Measurements from ENCODE around the gene GJB5. TPM values are rescaled to one million over a fixed set of nuclear protein-coding genes. Genes with fewer than 3 reads are reported as not detected.
"Not testable (repeated sequence)": the region's sequence is repeated elsewhere in the genome, so short reads cannot be mapped to it uniquely, and the experiment has no call there.

The GJB5 gene
- total RNA-seq, 5 donors from 2014 or later (not counting 1 experiment from before 2014, with no cell fraction given) = not detected

- CTCF ChIA-PET = no interaction called here
Measured at GRCh38 chr1:34770891-34771504, 16.2 kb downstream of the GJB5 start.

GRCh38 chr1:34771573-34772371 is 16.9 kb downstream of the GJB5 start:
- H3K27ac Mint-ChIP-seq = no peak overlapping the region
- DNase-seq = no peak
- H3K36me3 Mint-ChIP-seq = no peaks in the 10 kb centered on the region
- H3K4me1 Mint-ChIP-seq = no peaks in the 10 kb centered on the region
- WGBS (ENCODE audit: insufficient coverage) = 76% methylated on average over 7 of the region's 16 CpGs
- peaks cover 0 to 3% of the 10 kb centered on the region in 2 donors for H3K27me3 Mint-ChIP-seq
- CTCF ChIA-PET = no interaction called here
- Histone ChIP-seq H3K4me3 (ENCODE audit: control insufficient read depth in 1 of 2, extremely low read depth in 1 of 2, low read length in 1 of 2) (no peak overlapping the region), H3K36me3 (ENCODE audit: control insufficient read depth in 2 of 2, extremely low read depth in 1 of 2, insufficient read depth in 1 of 2, low read length in 1 of 2) (no peaks in the 10 kb centered on the region), H3K27ac (ENCODE audit: low read length) (no peak overlapping the region), H3K9me3 (no peaks in the 10 kb centered on the region), H3K4me1 (ENCODE audit: control insufficient read depth in 1 of 2, extremely low read depth in 1 of 2, insufficient read depth in 2 of 2, low read length in 2 of 2) (no peaks in the 10 kb centered on the region), H3K27me3 (replicated peaks in 1 of 2; ENCODE audit: control insufficient read depth in 2 of 2, extremely low read depth in 1 of 2, insufficient read depth in 2 of 2, low read length in 1 of 2) (peaks cover 0 to 19% of the 10 kb centered on the region in 2 experiments)
- no peaks in the 10 kb centered on the region for H3K9me3 Mint-ChIP-seq
- POLR2A ChIA-PET = no interaction called here
- no peak overlapping the region for H3K4me3 Mint-ChIP-seq
- ATAC-seq (replicated peaks in 1 of 4) = no peak

More at GRCh38 chr1:34770891-34771504, 16.2 kb downstream of the GJB5 start:
- Histone ChIP-seq H3K27ac (ENCODE audit: low read length) (no peak overlapping the region), H3K4me3 (ENCODE audit: control insufficient read depth in 1 of 2, extremely low read depth in 1 of 2, low read length in 1 of 2) (no peak overlapping the region), H3K27me3 (replicated peaks in 1 of 2; ENCODE audit: control insufficient read depth in 2 of 2, extremely low read depth in 1 of 2, insufficient read depth in 2 of 2, low read length in 1 of 2) (peaks cover 0 to 17% of the 10 kb centered on the region in 2 experiments), H3K36me3 (ENCODE audit: control insufficient read depth in 2 of 2, extremely low read depth in 1 of 2, insufficient read depth in 1 of 2, low read length in 1 of 2) (no peaks in the 10 kb centered on the region), H3K4me1 (ENCODE audit: control insufficient read depth in 1 of 2, extremely low read depth in 1 of 2, insufficient read depth in 2 of 2, low read length in 2 of 2) (no peaks in the 10 kb centered on the region), H3K9me3 (no peaks in the 10 kb centered on the region)
- no peaks in the 10 kb centered on the region for H3K4me1 Mint-ChIP-seq
- no peak overlapping the region for H3K4me3 Mint-ChIP-seq
- no peaks in the 10 kb centered on the region for H3K36me3 Mint-ChIP-seq
- no peak overlapping the region for H3K27ac Mint-ChIP-seq
- WGBS (ENCODE audit: insufficient coverage) = 75% methylated on average over 5 of the region's 5 CpGs
- H3K27me3 Mint-ChIP-seq = peaks cover 0 to 3% of the 10 kb centered on the region in 2 donors
- ATAC-seq (replicated peaks in 1 of 4) (no peak), DNase-seq (no peak)
- H3K9me3 Mint-ChIP-seq = no peaks in the 10 kb centered on the region
- POLR2A ChIA-PET = no interaction called here

- H3K4me1 Mint-ChIP-seq; H3K36me3 Mint-ChIP-seq; POLR2A ChIA-PET; H3K27ac Mint-ChIP-seq; H3K36me3 ChIP-seq (ENCODE audit: control insufficient read depth in 2 of 2, extremely low read depth in 1 of 2, insufficient read depth in 1 of 2, low read length in 1 of 2); ATAC-seq (replicated peaks in 1 of 4); DNase-seq; H3K4me3 Mint-ChIP-seq; H3K4me3 ChIP-seq (ENCODE audit: control insufficient read depth in 1 of 2, extremely low read depth in 1 of 2, low read length in 1 of 2); H3K9me3 Mint-ChIP-seq; H3K4me1 ChIP-seq (ENCODE audit: control insufficient read depth in 1 of 2, extremely low read depth in 1 of 2, insufficient read depth in 2 of 2, low read length in 2 of 2); H3K27ac ChIP-seq (ENCODE audit: low read length); CTCF ChIA-PET; H3K9me3 ChIP-seq: not testable (repeated sequence)
- H3K27me3 Mint-ChIP-seq = peaks cover 4 to 12% of the 10 kb centered on the region in 2 donors
- WGBS (ENCODE audit: insufficient coverage) = no CpG with 5 or more reads among the region's 4 CpGs
- peaks cover 0 to 28% of the 10 kb centered on the region in 2 experiments for H3K27me3 ChIP-seq (replicated peaks in 1 of 2; ENCODE audit: control insufficient read depth in 2 of 2, extremely low read depth in 1 of 2, insufficient read depth in 2 of 2, low read length in 1 of 2)
Measured at GRCh38 chr1:34773114-34773513, 18.3 kb downstream of the GJB5 start.

GRCh38 chr1:34774957-34775356 is 20.1 kb downstream of the GJB5 start:
- ATAC-seq (replicated peaks in 1 of 4) = no peak
- Histone ChIP-seq H3K27me3 (replicated peaks in 1 of 2; ENCODE audit: control insufficient read depth in 2 of 2, extremely low read depth in 1 of 2, insufficient read depth in 2 of 2, low read length in 1 of 2) (peaks cover 0 to 37% of the 10 kb centered on the region in 2 experiments), H3K4me1 (ENCODE audit: control insufficient read depth in 1 of 2, extremely low read depth in 1 of 2, insufficient read depth in 2 of 2, low read length in 2 of 2) (no peaks in the 10 kb centered on the region), H3K27ac (ENCODE audit: low read length) (no peak overlapping the region), H3K36me3 (ENCODE audit: control insufficient read depth in 2 of 2, extremely low read depth in 1 of 2, insufficient read depth in 1 of 2, low read length in 1 of 2) (no peaks in the 10 kb centered on the region), H3K9me3 (no peaks in the 10 kb centered on the region), H3K4me3 (ENCODE audit: control insufficient read depth in 1 of 2, extremely low read depth in 1 of 2, low read length in 1 of 2) (no peak overlapping the region)
- ChIA-PET POLR2A (no interaction called here), CTCF (no interaction called here)
- DNase-seq = no peak
- no peak overlapping the region for H3K27ac Mint-ChIP-seq
- peaks cover 17 to 30% of the 10 kb centered on the region in 2 donors for H3K27me3 Mint-ChIP-seq
- WGBS (ENCODE audit: insufficient coverage) = 91% methylated on average over 7 of the region's 8 CpGs
- H3K36me3 Mint-ChIP-seq = no peaks in the 10 kb centered on the region
- H3K4me1 Mint-ChIP-seq = no peaks in the 10 kb centered on the region
- H3K9me3 Mint-ChIP-seq = no peaks in the 10 kb centered on the region
- H3K4me3 Mint-ChIP-seq = no peak overlapping the region

- DNase-seq = no peak
- ATAC-seq (replicated peaks in 1 of 4) = no peak
- no peak overlapping the region for H3K4me3 Mint-ChIP-seq
- peaks cover 27 to 35% of the 10 kb centered on the region in 2 donors for H3K27me3 Mint-ChIP-seq
- no peaks in the 10 kb centered on the region for H3K36me3 ChIP-seq (ENCODE audit: control insufficient read depth in 2 of 2, extremely low read depth in 1 of 2, insufficient read depth in 1 of 2, low read length in 1 of 2)
- H3K4me1 ChIP-seq (ENCODE audit: control insufficient read depth in 1 of 2, extremely low read depth in 1 of 2, insufficient read depth in 2 of 2, low read length in 2 of 2) = peaks cover 0 to 6% of the 10 kb centered on the region in 2 experiments
- CTCF ChIA-PET = no interaction called here
- WGBS (ENCODE audit: insufficient coverage) = 35% methylated on average over 3 of the region's 3 CpGs
- peaks cover 4 to 47% of the 10 kb centered on the region in 2 experiments for H3K27me3 ChIP-seq (replicated peaks in 1 of 2; ENCODE audit: control insufficient read depth in 2 of 2, extremely low read depth in 1 of 2, insufficient read depth in 2 of 2, low read length in 1 of 2)
- no peaks in the 10 kb centered on the region for H3K4me1 Mint-ChIP-seq
- H3K9me3 Mint-ChIP-seq = no peaks in the 10 kb centered on the region
- no peaks in the 10 kb centered on the region for H3K36me3 Mint-ChIP-seq
- no peak overlapping the region for H3K27ac Mint-ChIP-seq
- H3K27ac ChIP-seq (ENCODE audit: low read length) = no peak overlapping the region
- POLR2A ChIA-PET = no interaction called here
- no peaks in the 10 kb centered on the region for H3K9me3 ChIP-seq
- no peak overlapping the region for H3K4me3 ChIP-seq (ENCODE audit: control insufficient read depth in 1 of 2, extremely low read depth in 1 of 2, low read length in 1 of 2)
Measured at GRCh38 chr1:34776911-34777310, 22.1 kb downstream of the GJB5 start.

GRCh38 chr1:34777519-34778321 is 22.9 kb downstream of the GJB5 start:
- ChIA-PET CTCF (no interaction called here), POLR2A (no interaction called here)
- peaks cover 7 to 55% of the 10 kb centered on the region in 2 experiments for H3K27me3 ChIP-seq (replicated peaks in 1 of 2; ENCODE audit: control insufficient read depth in 2 of 2, extremely low read depth in 1 of 2, insufficient read depth in 2 of 2, low read length in 1 of 2)
- H3K4me3 Mint-ChIP-seq = no peak overlapping the region
- 41% methylated on average over 8 of the region's 10 CpGs for WGBS (ENCODE audit: insufficient coverage)
- no peak overlapping the region for H3K4me3 ChIP-seq (ENCODE audit: control insufficient read depth in 1 of 2, extremely low read depth in 1 of 2, low read length in 1 of 2)
- no peak overlapping the region for H3K27ac ChIP-seq (ENCODE audit: low read length)
- no peak overlapping the region for H3K27ac Mint-ChIP-seq
- H3K9me3 Mint-ChIP-seq = no peaks in the 10 kb centered on the region
- H3K9me3 ChIP-seq = no peaks in the 10 kb centered on the region
- peaks cover 0 to 3% (median 2%) of the 10 kb centered on the region in 3 donors for H3K4me1 Mint-ChIP-seq
- DNase-seq = no peak
- no peaks in the 10 kb centered on the region for H3K36me3 Mint-ChIP-seq
- no peaks in the 10 kb centered on the region for H3K36me3 ChIP-seq (ENCODE audit: control insufficient read depth in 2 of 2, extremely low read depth in 1 of 2, insufficient read depth in 1 of 2, low read length in 1 of 2)
- peaks cover 35 to 38% of the 10 kb centered on the region in 2 donors for H3K27me3 Mint-ChIP-seq
- no peak for ATAC-seq (replicated peaks in 1 of 4)
- peaks cover 0 to 9% of the 10 kb centered on the region in 2 experiments for H3K4me1 ChIP-seq (ENCODE audit: control insufficient read depth in 1 of 2, extremely low read depth in 1 of 2, insufficient read depth in 2 of 2, low read length in 2 of 2)

Data from T-cell (primary cell).